ENCODE measurements around the gene DOCK9.

DNA sequence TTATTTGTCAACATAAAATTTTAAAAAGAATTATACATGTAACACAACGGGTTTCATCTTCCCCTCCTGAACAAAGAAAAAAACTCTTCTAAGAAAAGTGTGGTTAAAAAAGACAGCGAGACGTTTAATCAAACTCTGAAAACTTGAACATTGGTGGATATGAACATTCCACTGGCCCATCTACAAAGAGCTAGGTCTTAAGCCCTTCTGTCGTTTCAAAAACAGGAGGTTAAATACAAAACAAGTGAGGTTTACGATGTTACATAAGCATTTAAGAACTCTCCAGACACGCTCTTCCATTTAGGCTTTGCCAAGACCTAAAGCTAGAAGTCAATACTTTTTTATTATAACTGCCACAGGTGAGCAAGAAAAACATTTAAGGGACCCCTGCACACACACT lies 9.4 kb upstream of the DOCK9 start:
- TF ChIP-seq, protein P1, sequence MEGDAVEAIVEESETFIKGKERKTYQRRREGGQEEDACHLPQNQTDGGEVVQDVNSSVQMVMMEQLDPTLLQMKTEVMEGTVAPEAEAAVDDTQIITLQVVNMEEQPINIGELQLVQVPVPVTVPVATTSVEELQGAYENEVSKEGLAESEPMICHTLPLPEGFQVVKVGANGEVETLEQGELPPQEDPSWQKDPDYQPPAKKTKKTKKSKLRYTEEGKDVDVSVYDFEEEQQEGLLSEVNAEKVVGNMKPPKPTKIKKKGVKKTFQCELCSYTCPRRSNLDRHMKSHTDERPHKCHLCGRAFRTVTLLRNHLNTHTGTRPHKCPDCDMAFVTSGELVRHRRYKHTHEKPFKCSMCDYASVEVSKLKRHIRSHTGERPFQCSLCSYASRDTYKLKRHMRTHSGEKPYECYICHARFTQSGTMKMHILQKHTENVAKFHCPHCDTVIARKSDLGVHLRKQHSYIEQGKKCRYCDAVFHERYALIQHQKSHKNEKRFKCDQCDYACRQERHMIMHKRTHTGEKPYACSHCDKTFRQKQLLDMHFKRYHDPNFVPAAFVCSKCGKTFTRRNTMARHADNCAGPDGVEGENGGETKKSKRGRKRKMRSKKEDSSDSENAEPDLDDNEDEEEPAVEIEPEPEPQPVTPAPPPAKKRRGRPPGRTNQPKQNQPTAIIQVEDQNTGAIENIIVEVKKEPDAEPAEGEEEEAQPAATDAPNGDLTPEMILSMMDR (IDR thresholded peaks at IDR 0.05) = no peak
- TF ChIP-seq, protein P2, sequence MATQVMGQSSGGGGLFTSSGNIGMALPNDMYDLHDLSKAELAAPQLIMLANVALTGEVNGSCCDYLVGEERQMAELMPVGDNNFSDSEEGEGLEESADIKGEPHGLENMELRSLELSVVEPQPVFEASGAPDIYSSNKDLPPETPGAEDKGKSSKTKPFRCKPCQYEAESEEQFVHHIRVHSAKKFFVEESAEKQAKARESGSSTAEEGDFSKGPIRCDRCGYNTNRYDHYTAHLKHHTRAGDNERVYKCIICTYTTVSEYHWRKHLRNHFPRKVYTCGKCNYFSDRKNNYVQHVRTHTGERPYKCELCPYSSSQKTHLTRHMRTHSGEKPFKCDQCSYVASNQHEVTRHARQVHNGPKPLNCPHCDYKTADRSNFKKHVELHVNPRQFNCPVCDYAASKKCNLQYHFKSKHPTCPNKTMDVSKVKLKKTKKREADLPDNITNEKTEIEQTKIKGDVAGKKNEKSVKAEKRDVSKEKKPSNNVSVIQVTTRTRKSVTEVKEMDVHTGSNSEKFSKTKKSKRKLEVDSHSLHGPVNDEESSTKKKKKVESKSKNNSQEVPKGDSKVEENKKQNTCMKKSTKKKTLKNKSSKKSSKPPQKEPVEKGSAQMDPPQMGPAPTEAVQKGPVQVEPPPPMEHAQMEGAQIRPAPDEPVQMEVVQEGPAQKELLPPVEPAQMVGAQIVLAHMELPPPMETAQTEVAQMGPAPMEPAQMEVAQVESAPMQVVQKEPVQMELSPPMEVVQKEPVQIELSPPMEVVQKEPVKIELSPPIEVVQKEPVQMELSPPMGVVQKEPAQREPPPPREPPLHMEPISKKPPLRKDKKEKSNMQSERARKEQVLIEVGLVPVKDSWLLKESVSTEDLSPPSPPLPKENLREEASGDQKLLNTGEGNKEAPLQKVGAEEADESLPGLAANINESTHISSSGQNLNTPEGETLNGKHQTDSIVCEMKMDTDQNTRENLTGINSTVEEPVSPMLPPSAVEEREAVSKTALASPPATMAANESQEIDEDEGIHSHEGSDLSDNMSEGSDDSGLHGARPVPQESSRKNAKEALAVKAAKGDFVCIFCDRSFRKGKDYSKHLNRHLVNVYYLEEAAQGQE (IDR thresholded peaks at IDR 0.05; ENCODE audit: insufficient read depth in 1 of 2, low read depth in 2 of 2, low read length in 1 of 2) = no peak

All from Panc1 (cell line).